Astrocyte (in vitro differentiated cells and primary cell): ENCODE results near the gene METTL21C. TPM values are rescaled to one million over a fixed set of nuclear protein-coding genes. Genes with fewer than 3 reads are reported as not detected.
A peak's percentile ranks its signal among the peaks of the same experiment; 100 is the strongest.

Source experiments
- DNase-seq: peaks from one replicate; pipeline ENCODE4 v3.0.0-alpha.2; 2010; ENCODE audit warnings: low read depth
- FAIRE-seq: peaks from 2 replicates; lab custom pipeline; 2011; peaks lifted over from hg19 to GRCh38; lab: Jason Lieb, UNC
- H2AFZ ChIP-seq: 2 replicates; pipeline ENCODE4 v1.6.0; 2012; ENCODE audit warnings: low read depth, low read length, inconsistent platforms
- H3K27ac ChIP-seq: 2 replicates; pipeline ENCODE4 v1.5.1; 2011; ENCODE audit warnings: low read depth, low read length, inconsistent platforms
- H3K27me3 ChIP-seq: 2 replicates; pipeline ENCODE4 v1.6.0; 2011; ENCODE audit warnings: low read length, inconsistent platforms; ENCODE audit not compliant: insufficient read depth
- H3K36me3 ChIP-seq: 2 replicates; pipeline ENCODE4 v1.5.1; 2011; ENCODE audit warnings: low read length, inconsistent platforms; ENCODE audit not compliant: insufficient read depth
- H3K4me1 ChIP-seq: 2 replicates; pipeline ENCODE4 v1.5.1; 2011; ENCODE audit warnings: low read length, inconsistent platforms; ENCODE audit not compliant: insufficient read depth
- H3K4me2 ChIP-seq: 2 replicates; pipeline ENCODE4 v1.6.0; 2012; ENCODE audit warnings: low read length, inconsistent platforms
- H3K4me3 ChIP-seq: 2 replicates; pipeline ENCODE4 v1.5.1; 2011; ENCODE audit warnings: low read depth, mild to moderate bottlenecking, low read length, inconsistent platforms; ENCODE audit not compliant: insufficient read depth
- H3K79me2 ChIP-seq: 2 replicates; pipeline ENCODE4 v1.6.0; 2012; ENCODE audit warnings: mild to moderate bottlenecking, low read length, inconsistent platforms; ENCODE audit not compliant: insufficient read depth
- H3K9ac ChIP-seq: 2 replicates; pipeline ENCODE4 v1.6.0; 2012; ENCODE audit warnings: mild to moderate bottlenecking, low read length, inconsistent platforms
- H3K9me3 ChIP-seq: 2 replicates; pipeline ENCODE4 v1.5.1; 2012; ENCODE audit warnings: low read depth, mild to moderate bottlenecking, low read length, inconsistent platforms; ENCODE audit not compliant: insufficient read depth
- H4K20me1 ChIP-seq: 2 replicates; pipeline ENCODE4 v1.6.0; 2012; ENCODE audit warnings: low read length, inconsistent platforms; ENCODE audit not compliant: insufficient read depth
- H3K27ac Mint-ChIP-seq: one replicate; pipeline ENCODE4 v1.8.0; 2021; ENCODE audit warnings: mild to moderate bottlenecking, mixed read lengths; ENCODE audit not compliant: unreplicated experiment
- H3K27me3 Mint-ChIP-seq: one replicate; pipeline ENCODE4 v1.8.0; 2021; ENCODE audit warnings: low read depth, mixed read lengths; ENCODE audit not compliant: unreplicated experiment
- H3K36me3 Mint-ChIP-seq: one replicate; pipeline ENCODE4 v1.8.0; 2021; ENCODE audit warnings: low read depth, mixed read lengths; ENCODE audit not compliant: unreplicated experiment
- H3K4me1 Mint-ChIP-seq: one replicate; pipeline ENCODE4 v1.8.0; 2021; ENCODE audit warnings: low read depth, mixed read lengths; ENCODE audit not compliant: unreplicated experiment
- H3K4me3 Mint-ChIP-seq: one replicate; pipeline ENCODE4 v1.8.0; 2021; ENCODE audit warnings: mild to moderate bottlenecking, moderate library complexity, mixed read lengths; ENCODE audit not compliant: unreplicated experiment
- H3K9me3 Mint-ChIP-seq: one replicate; pipeline ENCODE4 v1.8.0; 2021; ENCODE audit warnings: mild to moderate bottlenecking, mixed read lengths; ENCODE audit not compliant: unreplicated experiment
- CTCF ChIP-seq: IDR thresholded peaks from 2 replicates; pipeline ENCODE4 v1.5.1; 2011; ENCODE audit warnings: low read depth, mild to moderate bottlenecking, inconsistent platforms, low read length, moderate library complexity; ENCODE audit not compliant: insufficient read depth
- EZH2 ChIP-seq: IDR thresholded peaks from 2 replicates; pipeline ENCODE4 v1.6.1; 2012; ENCODE audit warnings: mild to moderate bottlenecking, low read length, inconsistent platforms; ENCODE audit not compliant: insufficient read depth
- total RNA-seq: library from RNA; stranded (reverse); gene quantifications from 2 replicates; pipeline ENCODE4 v1.2.1, GENCODE V29; 2021

The METTL21C gene
- total RNA-seq, 1 donor from 2014 or later, result not detected

DNA sequence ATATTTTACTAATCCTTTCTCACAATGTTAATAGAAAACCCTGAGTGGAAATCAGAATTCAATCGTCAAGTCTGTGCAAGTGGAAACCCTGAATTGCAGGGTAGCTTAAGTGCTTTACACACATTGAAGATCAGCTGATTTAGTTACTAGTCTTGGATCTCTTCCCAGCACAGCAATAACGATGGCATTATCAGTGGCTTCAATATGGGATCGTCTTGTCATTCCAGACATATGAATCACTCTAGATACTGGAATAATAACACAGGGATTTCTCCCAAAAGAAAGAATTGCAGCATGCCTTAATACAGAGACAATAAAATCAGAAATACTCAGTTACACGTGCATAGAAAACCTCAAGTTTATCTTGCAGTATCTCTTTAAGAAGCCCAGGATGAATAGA lies 12.6 kb upstream of the METTL21C start:
- Histone ChIP-seq H2AFZ (no peak overlapping the region), H3K4me2 (peak overlapping the region; percentile 63), H3K27ac (no peak overlapping the region), H3K9me3 (peaks cover 5% of the 10 kb centered on the region), H3K36me3 (no peaks in the 10 kb centered on the region), H3K27me3 (peaks cover 4% of the 10 kb centered on the region), H3K4me3 (no peak overlapping the region), H3K9ac (no peak overlapping the region), H3K4me1 (peaks cover 17% of the 10 kb centered on the region), H3K79me2 (no peaks in the 10 kb centered on the region), H4K20me1 (no peaks in the 10 kb centered on the region)
- Mint-ChIP-seq H3K9me3 (no peaks in the 10 kb centered on the region), H3K4me3 (no peak overlapping the region), H3K27me3 (no peaks in the 10 kb centered on the region), H3K27ac (peak overlapping the region; percentile 75), H3K36me3 (no peaks in the 10 kb centered on the region), H3K4me1 (peaks cover 25% of the 10 kb centered on the region)
- FAIRE-seq, result peak; percentile 99
- DNase-seq, result peak; percentile 91
- no peak for TF ChIP-seq EZH2
- TF ChIP-seq CTCF, result no peak

GRCh38 chr13:102704238-102705058 lies 9.6 kb upstream of the METTL21C start:
- Mint-ChIP-seq H3K4me1 (peaks cover 32% of the 10 kb centered on the region), H3K36me3 (no peaks in the 10 kb centered on the region), H3K27me3 (no peaks in the 10 kb centered on the region), H3K4me3 (no peak overlapping the region), H3K9me3 (no peaks in the 10 kb centered on the region), H3K27ac (no peak overlapping the region)
- Histone ChIP-seq H3K9ac (no peak overlapping the region), H3K27ac (no peak overlapping the region), H2AFZ (no peak overlapping the region), H3K4me3 (no peak overlapping the region), H3K4me2 (peak overlapping the region; percentile 24), H4K20me1 (no peaks in the 10 kb centered on the region), H3K36me3 (no peaks in the 10 kb centered on the region), H3K9me3 (peaks cover 5% of the 10 kb centered on the region), H3K27me3 (peaks cover under 1% of the 10 kb centered on the region), H3K4me1 (peaks cover 21% of the 10 kb centered on the region), H3K79me2 (no peaks in the 10 kb centered on the region)
- DNase-seq (no peak), FAIRE-seq (no peak)
- TF ChIP-seq CTCF, result no peak
- no peak for TF ChIP-seq EZH2

DNA sequence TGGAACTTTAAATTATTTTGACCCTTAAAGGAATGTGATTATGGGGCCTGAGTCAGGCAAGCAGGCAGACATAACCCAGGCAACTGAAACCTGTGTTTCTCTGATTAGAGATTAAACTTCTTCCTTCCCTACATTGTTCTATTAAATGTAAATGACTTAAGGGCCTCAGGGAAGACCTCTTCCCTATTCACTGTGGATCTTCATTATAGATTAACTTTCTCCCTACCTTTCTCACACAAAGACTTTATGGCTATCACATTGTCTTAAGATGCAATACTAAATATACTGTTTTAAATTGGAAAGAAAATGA lies 8.8 kb upstream of the METTL21C start:
- no peak overlapping the region for H2AFZ ChIP-seq
- no peak for FAIRE-seq
- H3K36me3 Mint-ChIP-seq, result no peaks in the 10 kb centered on the region

More for the DNA sequence above, 8.8 kb upstream of the METTL21C start:
- Histone ChIP-seq H3K4me1 (peaks cover 21% of the 10 kb centered on the region), H3K79me2 (no peaks in the 10 kb centered on the region), H3K9me3 (peaks cover under 1% of the 10 kb centered on the region), H3K4me2 (no peak overlapping the region), H3K36me3 (no peaks in the 10 kb centered on the region), H3K27me3 (no peaks in the 10 kb centered on the region), H3K4me3 (no peak overlapping the region), H4K20me1 (no peaks in the 10 kb centered on the region), H3K27ac (no peak overlapping the region), H3K9ac (no peak overlapping the region)
- no peak overlapping the region for H3K27ac Mint-ChIP-seq
- DNase-seq, result no peak
- peaks cover 32% of the 10 kb centered on the region for H3K4me1 Mint-ChIP-seq
- no peak for TF ChIP-seq EZH2
- TF ChIP-seq CTCF, result no peak
- H3K27me3 Mint-ChIP-seq, result no peaks in the 10 kb centered on the region
- H3K4me3 Mint-ChIP-seq, result no peak overlapping the region
- no peaks in the 10 kb centered on the region for H3K9me3 Mint-ChIP-seq
